Sciatic nerve (tissue), 2 donors: ENCODE results near the gene SUSD4. TPM values are rescaled to one million over a fixed set of nuclear protein-coding genes. Genes with fewer than 3 reads are reported as not detected.

ENCODE experiments used
- ATAC-seq: fragments of 200-7000 bp; cut with Tn5 transposase; one replicate; pipeline ENCODE4 v1.9.1; 2020; ENCODE audit warnings: mild to moderate bottlenecking, moderate library complexity
- DNase-seq: peaks from one replicate; pipeline ENCODE4 v3.0.0-alpha.2; 2020; ENCODE audit warnings: low spot score
- intact Hi-C: fragments of 100-400 bp; cut with DNase I; formaldehyde crosslinking; loops from one replicate; pipeline ENCODE4 v1.14.2; 2022
- total RNA-seq: library from RNA; stranded (reverse); fragmentation: NEBNext Ultra II Directional; extraction: Animal tissue kit (Norgen Biotek cat#: 25700); gene quantifications from one replicate; pipeline ENCODE4 v1.2.1, GENCODE V29; 2021
- donor health status: DM: no; HTN: no; CAD: no.
- donor health status: DM: no; HTN: no; CAD: no.

The SUSD4 gene
- total RNA-seq, 1 donor from 2014 or later = not detected

- DNase-seq = no peak
- intact Hi-C loops = loop anchor here (1.0 kb wide), 1 partner anchor 13 kb away; no protein-coding TSS in a partner anchor
- ATAC-seq = no peak
Observed at GRCh38 chr1:223364685-223365382, 858 bp upstream of the SUSD4 start.

GRCh38 chr1:223363057-223363855 is 720 bp downstream of the SUSD4 start:
- intact Hi-C loops = no loop called here
- DNase-seq (no peak), ATAC-seq (peak; percentile 82)

- DNase-seq (no peak), ATAC-seq (no peak)
- intact Hi-C loops = no loop called here
Observed at GRCh38 chr1:223358826-223359225, 5.2 kb downstream of the SUSD4 start.

GRCh38 chr1:223355699-223356098 is 8.3 kb downstream of the SUSD4 start:
- DNase-seq (no peak), ATAC-seq (no peak)
- intact Hi-C loops = no loop called here

- ATAC-seq (no peak), DNase-seq (no peak)
- intact Hi-C loops = no loop called here
Observed at GRCh38 chr1:223353939-223354338, 10.0 kb downstream of the SUSD4 start.

GRCh38 chr1:223352944-223353343 is 11.0 kb downstream of the SUSD4 start:
- ATAC-seq (no peak), DNase-seq (no peak)
- intact Hi-C loops = loop anchor here (1.0 kb wide), 1 partner anchor 11 kb away; the partner anchor contains the start of gene SUSD4

- intact Hi-C loops = no loop called here
- ATAC-seq (no peak), DNase-seq (no peak)
Observed at GRCh38 chr1:223350361-223350908, 13.5 kb downstream of the SUSD4 start.

- DNase-seq (no peak), ATAC-seq (no peak)
- intact Hi-C loops = no loop called here
Observed at GRCh38 chr1:223349241-223349640, 14.7 kb downstream of the SUSD4 start.

GRCh38 chr1:223348439-223348838 is 15.5 kb downstream of the SUSD4 start:
- DNase-seq (no peak), ATAC-seq (no peak)
- intact Hi-C loops = no loop called here

GRCh38 chr1:223347583-223347982 is 16.4 kb downstream of the SUSD4 start:
- intact Hi-C loops = no loop called here
- DNase-seq (no peak), ATAC-seq (no peak)

GRCh38 chr1:223346311-223346710 is 17.7 kb downstream of the SUSD4 start:
- no peak for ATAC-seq
- no peak for DNase-seq
- intact Hi-C loops = no loop called here

GRCh38 chr1:223345720-223346119 is 18.3 kb downstream of the SUSD4 start:
- DNase-seq = no peak
- no peak for ATAC-seq
- intact Hi-C loops = no loop called here

GRCh38 chr1:223344491-223344890 is 19.5 kb downstream of the SUSD4 start:
- DNase-seq (no peak), ATAC-seq (peak; percentile 65)
- intact Hi-C loops = no loop called here

- no peak for DNase-seq
- no peak for ATAC-seq
- intact Hi-C loops = no loop called here
Observed at GRCh38 chr1:223343692-223344091, 20.3 kb downstream of the SUSD4 start.

- no peak for DNase-seq
- intact Hi-C loops = no loop called here
Observed at GRCh38 chr1:223341121-223341520, 22.9 kb downstream of the SUSD4 start.

GRCh38 chr1:223340637-223341036 is 23.3 kb downstream of the SUSD4 start:
- no peak for DNase-seq
- ATAC-seq = no peak
- intact Hi-C loops = no loop called here

More at GRCh38 chr1:223341121-223341520, 22.9 kb downstream of the SUSD4 start:
- no peak for ATAC-seq

- intact Hi-C loops = no loop called here
Observed at GRCh38 chr1:223339861-223340260, 24.1 kb downstream of the SUSD4 start.

GRCh38 chr1:223338811-223339746 is 24.9 kb downstream of the SUSD4 start:
- ATAC-seq (peak; percentile 62), DNase-seq (no peak)
- intact Hi-C loops = no loop called here

More at GRCh38 chr1:223339861-223340260, 24.1 kb downstream of the SUSD4 start:
- ATAC-seq (no peak), DNase-seq (no peak)
